Ishikawa (cell line): ENCODE data around the gene FGFR3.

Source experiments
- CEBPB ChIP-seq: IDR thresholded peaks from 2 replicates; pipeline ENCODE4 v1.6.1; 2012
- CREB1 ChIP-seq: IDR thresholded peaks from 2 replicates; pipeline ENCODE4 v1.6.1; 2012; ENCODE audit warnings: low read depth
- EGR1 ChIP-seq: IDR thresholded peaks from 2 replicates; pipeline ENCODE4 v1.6.1; 2012
- EP300 ChIP-seq: IDR thresholded peaks from 2 replicates; pipeline ENCODE4 v1.6.1; 2012; ENCODE audit warnings: borderline replicate concordance
- FOXM1 ChIP-seq: IDR thresholded peaks from 2 replicates; pipeline ENCODE4 v1.6.1; 2012; ENCODE audit warnings: low read depth, borderline replicate concordance
- NFIC ChIP-seq: IDR thresholded peaks from 2 replicates; pipeline ENCODE4 v1.6.1; 2012
- RAD21 ChIP-seq: IDR thresholded peaks from 2 replicates; pipeline ENCODE4 v1.6.1; 2012; ENCODE audit warnings: low read depth
- TAF1 ChIP-seq: IDR thresholded peaks from 2 replicates; pipeline ENCODE4 v1.6.1; 2012; ENCODE audit warnings: low read depth, mild to moderate bottlenecking
- TCF12 ChIP-seq: IDR thresholded peaks from 2 replicates; pipeline ENCODE4 v1.6.1; 2012; ENCODE audit warnings: low read depth
- TEAD4 ChIP-seq: IDR thresholded peaks from 2 replicates; pipeline ENCODE4 v1.6.1; 2012
- YY1 ChIP-seq: IDR thresholded peaks from 2 replicates; pipeline ENCODE4 v1.6.1; 2012; ENCODE audit warnings: low read depth
- ZBTB7A ChIP-seq: IDR thresholded peaks from 2 replicates; pipeline ENCODE4 v1.6.1; 2012; ENCODE audit warnings: low read depth
- TF ChIP-seq, protein P1 (sequence below): IDR thresholded peaks from 2 replicates; pipeline ENCODE4 v1.6.1; 2012; ENCODE audit warnings: low read depth, mild to moderate bottlenecking
- TF ChIP-seq, protein P2 (sequence below): IDR thresholded peaks from 2 replicates; pipeline ENCODE4 v1.6.1; 2012
- TF ChIP-seq, protein P3 (sequence below): IDR thresholded peaks from 2 replicates; pipeline ENCODE4 v1.6.1; 2012

FGFR3 gene

DNA sequence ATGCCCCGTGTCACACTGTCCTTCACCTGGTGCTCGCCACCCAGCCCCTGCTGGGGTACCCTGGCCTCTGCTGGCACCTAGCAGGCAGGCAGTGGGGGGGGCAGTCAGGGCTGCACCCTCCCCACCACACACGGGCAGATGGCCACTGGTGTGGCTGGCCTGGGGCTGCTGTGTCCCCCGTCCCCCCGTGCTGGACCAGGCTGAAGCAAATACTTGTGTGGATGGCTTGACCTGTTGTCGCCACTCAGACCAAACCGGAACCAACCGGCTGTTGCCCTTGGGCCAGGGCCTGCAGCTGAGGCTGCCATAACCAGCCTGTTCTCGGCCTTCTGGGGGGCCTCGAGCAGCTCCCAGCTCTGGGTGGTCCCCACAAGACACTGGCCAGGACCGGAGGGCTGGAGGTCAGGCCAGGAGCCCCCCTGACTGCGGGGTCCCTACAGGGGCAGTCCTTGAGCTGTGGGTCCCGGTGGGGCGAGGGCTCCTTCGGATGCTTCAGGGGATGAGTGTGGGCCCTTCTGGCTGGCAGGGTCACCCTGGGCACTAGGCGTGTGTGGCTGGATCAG is 4.3 kb downstream of the FGFR3 start:
- no peak for TF ChIP-seq CREB1
- TF ChIP-seq ZBTB7A, result no peak
- TF ChIP-seq, protein P1, sequence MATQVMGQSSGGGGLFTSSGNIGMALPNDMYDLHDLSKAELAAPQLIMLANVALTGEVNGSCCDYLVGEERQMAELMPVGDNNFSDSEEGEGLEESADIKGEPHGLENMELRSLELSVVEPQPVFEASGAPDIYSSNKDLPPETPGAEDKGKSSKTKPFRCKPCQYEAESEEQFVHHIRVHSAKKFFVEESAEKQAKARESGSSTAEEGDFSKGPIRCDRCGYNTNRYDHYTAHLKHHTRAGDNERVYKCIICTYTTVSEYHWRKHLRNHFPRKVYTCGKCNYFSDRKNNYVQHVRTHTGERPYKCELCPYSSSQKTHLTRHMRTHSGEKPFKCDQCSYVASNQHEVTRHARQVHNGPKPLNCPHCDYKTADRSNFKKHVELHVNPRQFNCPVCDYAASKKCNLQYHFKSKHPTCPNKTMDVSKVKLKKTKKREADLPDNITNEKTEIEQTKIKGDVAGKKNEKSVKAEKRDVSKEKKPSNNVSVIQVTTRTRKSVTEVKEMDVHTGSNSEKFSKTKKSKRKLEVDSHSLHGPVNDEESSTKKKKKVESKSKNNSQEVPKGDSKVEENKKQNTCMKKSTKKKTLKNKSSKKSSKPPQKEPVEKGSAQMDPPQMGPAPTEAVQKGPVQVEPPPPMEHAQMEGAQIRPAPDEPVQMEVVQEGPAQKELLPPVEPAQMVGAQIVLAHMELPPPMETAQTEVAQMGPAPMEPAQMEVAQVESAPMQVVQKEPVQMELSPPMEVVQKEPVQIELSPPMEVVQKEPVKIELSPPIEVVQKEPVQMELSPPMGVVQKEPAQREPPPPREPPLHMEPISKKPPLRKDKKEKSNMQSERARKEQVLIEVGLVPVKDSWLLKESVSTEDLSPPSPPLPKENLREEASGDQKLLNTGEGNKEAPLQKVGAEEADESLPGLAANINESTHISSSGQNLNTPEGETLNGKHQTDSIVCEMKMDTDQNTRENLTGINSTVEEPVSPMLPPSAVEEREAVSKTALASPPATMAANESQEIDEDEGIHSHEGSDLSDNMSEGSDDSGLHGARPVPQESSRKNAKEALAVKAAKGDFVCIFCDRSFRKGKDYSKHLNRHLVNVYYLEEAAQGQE, result no peak
- no peak for TF ChIP-seq TEAD4
- no peak for TF ChIP-seq TAF1
- TF ChIP-seq YY1, result no peak
- TF ChIP-seq EGR1, result no peak
- TF ChIP-seq, protein P2, sequence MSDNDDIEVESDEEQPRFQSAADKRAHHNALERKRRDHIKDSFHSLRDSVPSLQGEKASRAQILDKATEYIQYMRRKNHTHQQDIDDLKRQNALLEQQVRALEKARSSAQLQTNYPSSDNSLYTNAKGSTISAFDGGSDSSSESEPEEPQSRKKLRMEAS, result no peak
- TF ChIP-seq, protein P3, sequence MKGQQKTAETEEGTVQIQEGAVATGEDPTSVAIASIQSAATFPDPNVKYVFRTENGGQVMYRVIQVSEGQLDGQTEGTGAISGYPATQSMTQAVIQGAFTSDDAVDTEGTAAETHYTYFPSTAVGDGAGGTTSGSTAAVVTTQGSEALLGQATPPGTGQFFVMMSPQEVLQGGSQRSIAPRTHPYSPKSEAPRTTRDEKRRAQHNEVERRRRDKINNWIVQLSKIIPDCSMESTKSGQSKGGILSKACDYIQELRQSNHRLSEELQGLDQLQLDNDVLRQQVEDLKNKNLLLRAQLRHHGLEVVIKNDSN, result no peak
- TF ChIP-seq FOXM1, result no peak
- no peak for TF ChIP-seq CEBPB
- no peak for TF ChIP-seq TCF12
- no peak for TF ChIP-seq NFIC
- no peak for TF ChIP-seq EP300
- TF ChIP-seq RAD21, result no peak

DNA sequence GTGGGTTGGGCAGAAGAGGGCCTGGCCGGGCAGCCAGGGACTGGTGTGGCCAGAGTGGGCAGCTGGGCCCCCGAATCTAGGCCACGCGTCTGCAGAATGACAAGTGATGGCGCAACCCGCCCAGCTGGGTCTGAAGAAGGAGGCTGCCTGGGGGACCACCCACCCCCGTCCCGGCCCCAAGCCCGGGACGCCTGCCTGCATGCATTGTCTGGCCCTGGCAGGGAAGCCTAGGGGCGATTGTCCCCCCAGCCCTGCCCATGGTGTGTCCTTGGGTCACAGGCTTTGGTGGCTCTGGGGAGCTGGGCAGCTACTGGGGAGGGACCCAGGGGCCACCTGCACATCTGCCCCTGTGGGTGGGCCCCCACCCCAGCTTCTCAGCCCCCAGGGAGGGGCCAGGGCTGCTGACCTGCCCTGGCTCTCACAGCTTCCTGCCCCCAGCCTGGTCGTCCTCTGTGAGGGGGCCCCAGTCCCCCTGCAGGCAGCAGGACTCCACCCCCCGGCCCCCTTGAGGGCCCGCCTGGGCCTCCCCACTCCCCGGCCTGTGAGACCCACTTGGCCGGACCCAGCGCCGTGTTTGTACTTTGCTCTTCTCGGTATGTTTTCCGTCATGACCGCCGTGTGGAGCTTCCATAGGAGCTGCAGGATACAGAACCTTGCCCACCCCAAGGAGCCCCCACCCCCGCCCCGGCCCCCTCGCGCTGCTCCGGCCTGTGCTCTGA is 4.9 kb downstream of the FGFR3 start:
- TF ChIP-seq, protein P3, result no peak
- TF ChIP-seq YY1, result no peak
- no peak for TF ChIP-seq FOXM1

DNA sequence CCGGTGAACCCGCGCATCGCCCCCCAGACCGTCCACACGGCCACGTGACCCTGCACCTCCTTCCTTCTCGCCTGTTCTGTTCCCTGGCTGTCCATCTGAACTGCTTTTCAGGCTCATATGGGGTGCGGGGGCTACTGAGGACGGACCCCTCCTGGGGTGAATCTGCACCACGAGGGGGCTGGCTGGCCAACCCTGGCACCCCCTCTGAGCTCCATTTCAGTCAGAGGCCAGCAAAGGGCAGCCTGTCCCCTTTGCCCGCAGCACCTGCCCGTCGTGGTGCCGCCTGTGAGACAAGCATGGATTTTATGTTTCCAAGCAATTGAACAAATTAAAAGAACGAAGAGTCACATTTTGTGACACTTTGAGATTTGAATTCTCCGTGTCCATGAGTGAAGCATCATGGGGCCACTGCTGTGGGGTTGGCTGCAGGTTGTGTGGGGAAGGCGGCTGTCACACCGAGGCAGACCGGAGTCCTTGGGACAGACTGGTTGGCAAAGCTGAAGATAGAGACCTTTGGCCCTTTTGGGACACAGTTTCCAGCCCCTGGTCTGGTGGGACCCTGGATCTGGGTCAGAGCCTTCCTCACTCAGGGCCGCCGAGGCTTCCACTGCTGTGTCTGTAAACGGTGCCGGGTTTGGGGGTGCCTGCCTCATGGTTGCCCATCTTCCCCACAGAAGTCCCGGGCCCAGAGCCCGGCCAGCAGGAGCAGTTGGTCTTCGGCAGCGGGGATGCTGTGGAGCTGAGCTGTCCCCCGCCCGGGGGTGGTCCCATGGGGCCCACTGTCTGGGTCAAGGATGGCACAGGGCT is 5.7 kb downstream of the FGFR3 start:
- TF ChIP-seq, protein P1, result no peak
- TF ChIP-seq TEAD4 (no peak), ZBTB7A (no peak), RAD21 (no peak), CEBPB (no peak), CREB1 (no peak), EP300 (no peak), EGR1 (no peak)

DNA sequence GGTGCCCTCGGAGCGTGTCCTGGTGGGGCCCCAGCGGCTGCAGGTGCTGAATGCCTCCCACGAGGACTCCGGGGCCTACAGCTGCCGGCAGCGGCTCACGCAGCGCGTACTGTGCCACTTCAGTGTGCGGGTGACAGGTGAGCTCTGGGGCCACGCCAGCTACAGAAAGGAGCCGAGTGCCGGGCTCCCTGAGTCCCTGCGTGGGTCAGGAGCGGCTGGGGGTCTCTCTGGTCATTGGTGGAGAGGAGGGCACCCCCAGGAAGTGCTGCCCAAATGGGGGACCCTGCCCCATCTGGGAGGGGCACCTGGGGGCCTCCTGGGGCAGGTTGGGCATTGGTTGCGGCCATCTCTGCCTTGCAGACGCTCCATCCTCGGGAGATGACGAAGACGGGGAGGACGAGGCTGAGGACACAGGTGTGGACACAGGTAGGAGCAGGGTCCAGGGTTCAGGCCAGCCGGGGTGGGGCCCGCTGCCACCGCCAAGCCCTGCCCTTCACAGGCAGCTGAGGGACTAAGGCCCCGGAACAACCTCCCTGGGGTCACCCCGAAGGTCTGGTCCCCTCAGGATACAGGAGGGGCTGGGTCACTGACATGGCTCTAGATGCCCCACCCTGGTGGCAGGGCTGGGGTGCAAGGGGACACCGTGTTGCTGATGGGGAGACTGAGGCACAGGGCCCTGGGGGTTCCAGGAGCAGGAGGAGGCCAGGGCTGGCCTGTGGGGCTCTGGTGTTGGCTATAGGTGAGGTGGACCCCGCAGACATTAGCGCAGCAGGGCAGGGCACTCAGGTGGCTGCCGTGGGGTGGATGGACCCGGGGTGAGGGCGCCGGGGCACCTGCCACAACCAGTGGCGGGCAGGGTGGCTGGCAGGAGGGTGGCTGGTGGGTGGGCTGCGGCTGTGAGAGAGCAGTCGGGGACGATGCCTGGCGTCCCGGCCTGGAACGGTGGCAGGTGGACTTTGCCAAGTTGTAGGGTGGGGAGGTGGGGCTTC is 6.6 kb downstream of the FGFR3 start:
- TF ChIP-seq CEBPB (no peak), EP300 (no peak), YY1 (no peak), NFIC (no peak), ZBTB7A (no peak), TEAD4 (no peak), TCF12 (no peak), FOXM1 (no peak), RAD21 (no peak), EGR1 (no peak), TAF1 (no peak), CREB1 (no peak)
- TF ChIP-seq, protein P2, result no peak
- TF ChIP-seq, protein P3, result no peak
- TF ChIP-seq, protein P1, result no peak
